Activated naive CD4-positive, alpha-beta T cell (primary cell): ENCODE measurements around the gene SH3GLB1.

Source experiments
- DNase-seq, 4 experiments: peaks; one replicate each; lab custom pipeline; 2025; lab: John Stamatoyannopoulos, UW

Gene SH3GLB1

GRCh38 chr1:86773341-86774288 is 69.2 kb downstream of the SH3GLB1 start:
- DNase-seq: no peak

GRCh38 chr1:86774305-86775295 is 70.2 kb downstream of the SH3GLB1 start:
- no peak for DNase-seq

- DNase-seq: no peak
These were observed 71.0 kb downstream of the SH3GLB1 start for GRCh38 chr1:86775395-86775794.

GRCh38 chr1:86776108-86776507 is 71.7 kb downstream of the SH3GLB1 start:
- no peak for DNase-seq

GRCh38 chr1:86778569-86779239 is 74.3 kb downstream of the SH3GLB1 start:
- no peak for DNase-seq

GRCh38 chr1:86779308-86780191 is 75.2 kb downstream of the SH3GLB1 start:
- no peak for DNase-seq

GRCh38 chr1:86782482-86782881 is 78.1 kb downstream of the SH3GLB1 start:
- no peak for DNase-seq

GRCh38 chr1:86787621-86788020 is 83.2 kb downstream of the SH3GLB1 start:
- DNase-seq: no peak

- no peak for DNase-seq
These were observed 84.2 kb downstream of the SH3GLB1 start for GRCh38 chr1:86788300-86789206.

- no peak for DNase-seq
These were observed 90.9 kb downstream of the SH3GLB1 start for GRCh38 chr1:86795316-86795715.
